ENCODE measurements around the gene CD93.

The CD93 gene

GRCh38 chr20:23114448-23115082 is 28.4 kb upstream of the CD93 start:
- no peaks in the 10 kb centered on the region for H3K36me3 ChIP-seq
- DNase-seq: no peak
- H3K4me1 ChIP-seq: peaks cover 0 to 6% (median 0%) of the 10 kb centered on the region in 4 donors
- intact Hi-C loops (cut with DNase I; ENCODE audit: low total_unique reads): no loop called here
- H3K27me3 ChIP-seq: no peaks in the 10 kb centered on the region
- no peaks in the 10 kb centered on the region for H3K9me3 ChIP-seq
- H3K27ac ChIP-seq: no peak overlapping the region
- H3K4me3 ChIP-seq: no peak overlapping the region
- no peak for TF ChIP-seq CTCF (IDR thresholded peaks at IDR 0.05)

GRCh38 chr20:23114018-23114417 is 27.9 kb upstream of the CD93 start:
- Histone ChIP-seq H3K36me3 (no peaks in the 10 kb centered on the region), H3K27me3 (no peaks in the 10 kb centered on the region), H3K4me3 (no peak overlapping the region), H3K27ac (no peak overlapping the region), H3K4me1 (peaks cover 0 to 6% (median 0%) of the 10 kb centered on the region in 4 donors), H3K9me3 (no peaks in the 10 kb centered on the region)
- DNase-seq: peak in 1 of 2 donors; percentile 54
- intact Hi-C loops (cut with DNase I; ENCODE audit: low total_unique reads): no loop called here
- no peak for TF ChIP-seq CTCF (IDR thresholded peaks at IDR 0.05)

GRCh38 chr20:23112595-23112994 is 26.5 kb upstream of the CD93 start:
- intact Hi-C loops (cut with DNase I; ENCODE audit: low total_unique reads): no loop called here
- H3K27me3 ChIP-seq: no peaks in the 10 kb centered on the region
- no peak overlapping the region for H3K27ac ChIP-seq
- no peak for DNase-seq
- H3K4me3 ChIP-seq: no peak overlapping the region
- no peaks in the 10 kb centered on the region for H3K36me3 ChIP-seq
- no peaks in the 10 kb centered on the region for H3K9me3 ChIP-seq
- peaks cover 0 to 6% (median 0%) of the 10 kb centered on the region in 4 donors for H3K4me1 ChIP-seq
- no peak for TF ChIP-seq CTCF (IDR thresholded peaks at IDR 0.05)

GRCh38 chr20:23111944-23112342 is 25.8 kb upstream of the CD93 start:
- no peak overlapping the region for H3K4me3 ChIP-seq
- no peaks in the 10 kb centered on the region for H3K9me3 ChIP-seq
- intact Hi-C loops (cut with DNase I; ENCODE audit: low total_unique reads): no loop called here
- DNase-seq: no peak
- no peak for TF ChIP-seq CTCF (IDR thresholded peaks at IDR 0.05)
- H3K27me3 ChIP-seq: no peaks in the 10 kb centered on the region
- H3K36me3 ChIP-seq: no peaks in the 10 kb centered on the region
- no peak overlapping the region for H3K27ac ChIP-seq
- H3K4me1 ChIP-seq: peaks cover 0 to 7% (median 0%) of the 10 kb centered on the region in 4 donors

GRCh38 chr20:23111307-23111943 is 25.3 kb upstream of the CD93 start:
- no peaks in the 10 kb centered on the region for H3K36me3 ChIP-seq
- no peaks in the 10 kb centered on the region for H3K27me3 ChIP-seq
- H3K4me3 ChIP-seq: no peak overlapping the region
- no peak for DNase-seq
- intact Hi-C loops (cut with DNase I; ENCODE audit: low total_unique reads): no loop called here
- H3K9me3 ChIP-seq: no peaks in the 10 kb centered on the region
- H3K27ac ChIP-seq: no peak overlapping the region
- peaks cover 0 to 8% (median 0%) of the 10 kb centered on the region in 4 donors for H3K4me1 ChIP-seq
- TF ChIP-seq CTCF (IDR thresholded peaks at IDR 0.05): no peak
